GM21423 (cell line): ENCODE measurements around the gene POLR3H.

Experiments
- ATAC-seq: cut with Tn5 transposase; IDR thresholded peaks from one replicate; pipeline ENCODE4 v1.9.1; 2021; ENCODE audit warnings: mild to moderate bottlenecking, moderate library complexity; ENCODE audit not compliant: unreplicated experiment

Gene POLR3H

DNA sequence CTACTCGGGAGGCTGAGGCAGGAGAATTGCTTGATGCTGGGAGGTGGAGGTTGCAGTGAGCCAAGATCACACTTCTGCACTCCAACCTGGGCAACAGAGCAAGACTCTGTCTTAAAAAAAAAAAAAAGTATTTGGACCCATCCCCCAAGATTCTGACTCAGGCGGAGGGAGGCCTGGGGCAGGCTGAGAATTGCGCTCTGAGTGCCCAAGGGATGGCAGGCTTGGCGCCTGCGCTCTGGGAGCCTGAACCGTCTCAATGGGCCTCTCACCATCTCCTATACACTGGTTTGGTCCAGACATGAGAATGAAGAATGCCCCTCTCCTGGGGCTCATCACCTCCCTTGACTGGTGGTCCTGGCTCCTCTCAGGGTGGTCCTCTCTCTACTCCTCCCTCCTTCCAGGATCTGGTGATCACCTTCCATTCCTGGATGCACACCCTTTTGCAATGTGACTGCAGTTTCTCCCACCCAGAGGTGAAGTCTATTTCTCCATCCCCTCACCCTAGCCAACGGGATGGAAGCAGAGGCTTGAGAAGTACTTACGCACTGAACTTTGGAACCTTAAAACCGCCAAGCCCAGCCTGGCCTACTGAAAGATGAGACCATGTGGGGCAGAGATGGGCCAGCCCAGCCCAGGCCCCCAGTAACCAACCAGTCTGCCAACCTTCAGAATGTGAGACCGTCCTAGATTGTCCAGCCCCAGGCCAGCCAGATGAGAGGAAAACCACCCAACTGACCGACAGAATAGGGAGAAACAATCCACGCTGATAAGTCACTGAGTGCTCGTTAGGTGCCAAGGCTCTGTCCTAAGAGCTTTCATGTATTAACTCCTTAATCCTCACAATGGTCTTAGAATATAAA is 4.9 kb downstream of the POLR3H start:
- no peak for ATAC-seq

DNA sequence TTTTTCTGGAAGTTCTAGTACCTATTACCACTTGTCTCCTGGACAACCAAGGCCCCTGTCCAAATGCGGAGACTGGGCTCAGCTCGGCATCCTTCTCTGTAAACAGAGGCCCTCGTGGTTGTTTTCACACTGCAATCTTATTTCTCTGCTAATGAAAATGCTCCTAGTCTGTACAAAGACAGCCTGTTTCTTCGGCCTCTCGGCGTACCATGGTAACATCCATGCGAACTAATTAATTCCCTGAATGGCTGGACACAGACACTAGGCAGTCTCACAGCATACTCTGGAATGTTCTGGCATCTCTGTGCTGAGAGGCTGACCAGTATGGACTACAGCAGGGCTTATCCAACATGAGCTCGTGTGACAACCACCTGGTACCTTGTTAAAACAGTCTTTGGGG is 5.7 kb downstream of the POLR3H start:
- no peak for ATAC-seq

DNA sequence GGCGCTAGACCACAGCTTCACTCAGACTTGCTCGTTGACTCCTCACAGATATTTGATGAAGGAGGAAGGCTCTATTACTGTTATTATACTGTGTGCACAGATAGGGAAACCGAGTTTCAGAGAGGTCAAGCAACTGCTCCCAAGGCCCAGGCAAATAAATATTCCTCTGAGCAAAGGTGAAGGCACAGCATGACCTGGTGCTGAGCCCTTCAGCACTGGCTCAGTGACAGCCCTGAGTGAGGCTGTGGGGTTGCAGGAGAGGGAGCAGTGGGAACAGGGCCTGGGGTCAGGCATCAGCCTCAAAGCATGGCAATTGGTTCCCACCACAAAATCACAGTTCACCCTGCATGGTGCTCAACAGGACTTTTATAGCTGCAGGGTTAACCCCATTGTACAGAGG is 7.1 kb downstream of the POLR3H start:
- ATAC-seq: no peak

DNA sequence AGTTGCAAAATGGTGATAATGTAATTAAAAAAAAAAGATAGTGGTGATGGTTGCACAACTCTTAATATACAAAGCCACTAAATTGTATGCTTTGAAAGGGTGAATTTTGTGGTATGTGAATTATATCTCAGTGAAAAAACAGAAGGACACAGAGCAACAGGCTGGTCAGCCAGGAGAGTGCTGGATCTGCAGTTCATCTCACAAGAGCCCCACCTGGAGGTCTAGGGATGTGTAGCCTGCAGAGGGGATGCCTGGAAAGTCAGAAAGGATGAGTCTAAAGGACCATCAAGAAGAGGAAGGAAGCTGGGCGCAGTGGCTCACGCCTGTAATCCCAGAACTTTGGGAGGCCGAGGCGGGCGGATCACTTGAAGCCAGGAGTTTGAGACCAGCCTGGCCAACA is 9.0 kb downstream of the POLR3H start:
- ATAC-seq: no peak

DNA sequence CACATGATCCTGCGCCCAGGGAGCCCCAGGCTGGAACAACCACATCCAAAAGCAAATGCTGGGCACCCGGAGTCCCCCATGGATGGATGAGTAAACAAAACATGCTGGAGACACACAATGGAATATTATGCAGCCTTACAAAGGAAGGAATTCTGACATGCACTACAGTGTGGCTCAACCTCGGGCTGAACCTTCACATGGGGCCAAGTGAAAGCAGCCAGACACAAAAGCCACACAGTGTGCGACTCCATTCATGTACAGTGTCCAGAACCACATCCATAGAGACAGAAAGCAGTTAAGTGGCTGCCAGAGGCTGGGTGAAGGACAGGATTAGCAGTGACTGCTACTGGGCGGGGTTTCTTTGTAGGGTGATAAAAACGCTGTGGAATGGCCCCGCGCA is 10.1 kb downstream of the POLR3H start:
- no peak for ATAC-seq

DNA sequence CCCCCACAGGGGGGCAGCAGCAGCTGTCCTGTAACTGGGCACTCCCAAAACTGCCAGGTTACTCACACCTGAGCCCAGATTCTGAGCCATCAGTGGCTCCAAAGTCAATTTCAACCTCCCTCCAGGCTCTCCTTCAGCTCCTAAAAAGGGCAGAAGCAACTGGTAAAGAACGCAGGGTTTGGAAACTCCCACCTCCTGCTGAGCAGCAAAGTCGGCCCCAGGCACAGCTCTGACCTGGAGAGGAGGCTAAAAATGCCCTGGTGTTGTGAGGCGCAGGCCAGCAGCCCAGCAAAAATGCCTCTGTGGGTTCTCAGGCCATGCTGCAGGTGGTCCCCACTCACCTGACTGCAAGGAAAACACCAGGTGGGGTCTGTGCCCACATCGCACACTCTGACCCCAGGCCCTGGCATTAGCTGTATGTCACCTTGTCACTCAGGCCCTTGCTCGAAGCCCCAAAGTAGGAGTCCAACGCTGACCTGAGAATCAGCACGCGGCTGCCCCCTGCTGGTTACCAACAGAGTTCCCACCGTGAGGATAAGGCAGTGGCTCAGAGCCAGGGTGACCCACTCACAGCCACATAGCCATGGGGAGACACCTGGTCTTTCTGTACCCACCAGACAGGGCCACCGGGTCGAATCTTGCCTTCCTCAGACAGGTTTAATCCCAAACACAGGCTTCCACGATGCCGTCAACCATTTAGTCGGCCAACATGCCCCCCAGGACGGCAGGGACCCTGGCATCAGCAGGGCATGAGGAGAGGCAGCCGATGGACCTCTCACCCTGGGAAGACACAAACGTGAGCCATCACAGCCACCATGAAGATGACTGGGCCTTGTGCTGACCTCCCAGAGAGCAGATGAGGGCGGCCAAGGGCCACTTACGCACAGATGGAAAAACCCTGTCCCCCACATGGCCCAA is 11.1 kb downstream of the POLR3H start:
- ATAC-seq: no peak

DNA sequence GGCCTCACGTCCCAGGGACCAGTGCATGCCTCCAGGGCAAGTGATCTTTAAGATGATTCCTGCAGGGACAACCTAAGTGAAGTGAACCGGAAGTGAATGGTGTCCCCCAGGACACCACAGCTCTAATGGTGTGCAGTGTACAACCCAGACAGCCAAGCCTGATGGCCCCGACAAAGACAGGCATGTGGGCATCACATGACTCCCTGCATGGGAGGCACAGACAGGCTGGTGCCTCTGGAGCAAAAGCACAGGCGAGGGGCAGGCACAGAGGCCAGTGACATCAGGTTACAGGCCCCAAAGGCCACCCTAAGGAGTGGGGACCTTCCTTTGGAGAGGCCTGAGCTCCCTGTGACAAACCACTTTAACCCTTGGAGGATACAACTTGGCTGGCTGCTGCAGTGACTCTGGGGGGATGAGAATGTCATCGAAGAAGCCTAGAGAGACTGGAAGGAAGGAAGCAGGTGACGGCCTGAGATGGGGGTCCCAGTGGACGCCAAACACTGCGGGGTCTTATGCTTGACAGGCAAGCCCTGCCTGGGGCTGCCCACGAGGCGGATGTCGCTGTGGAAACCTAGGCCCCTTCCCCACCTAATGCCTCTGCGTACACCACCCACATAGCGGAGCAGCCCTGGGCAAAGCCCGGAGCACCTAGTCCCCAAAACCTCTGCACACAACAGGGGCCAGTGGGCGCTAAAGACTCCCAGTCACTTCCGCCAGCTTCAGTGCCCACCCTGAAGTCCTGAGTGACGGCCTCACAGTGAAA is 12.4 kb downstream of the POLR3H start:
- no peak for ATAC-seq

DNA sequence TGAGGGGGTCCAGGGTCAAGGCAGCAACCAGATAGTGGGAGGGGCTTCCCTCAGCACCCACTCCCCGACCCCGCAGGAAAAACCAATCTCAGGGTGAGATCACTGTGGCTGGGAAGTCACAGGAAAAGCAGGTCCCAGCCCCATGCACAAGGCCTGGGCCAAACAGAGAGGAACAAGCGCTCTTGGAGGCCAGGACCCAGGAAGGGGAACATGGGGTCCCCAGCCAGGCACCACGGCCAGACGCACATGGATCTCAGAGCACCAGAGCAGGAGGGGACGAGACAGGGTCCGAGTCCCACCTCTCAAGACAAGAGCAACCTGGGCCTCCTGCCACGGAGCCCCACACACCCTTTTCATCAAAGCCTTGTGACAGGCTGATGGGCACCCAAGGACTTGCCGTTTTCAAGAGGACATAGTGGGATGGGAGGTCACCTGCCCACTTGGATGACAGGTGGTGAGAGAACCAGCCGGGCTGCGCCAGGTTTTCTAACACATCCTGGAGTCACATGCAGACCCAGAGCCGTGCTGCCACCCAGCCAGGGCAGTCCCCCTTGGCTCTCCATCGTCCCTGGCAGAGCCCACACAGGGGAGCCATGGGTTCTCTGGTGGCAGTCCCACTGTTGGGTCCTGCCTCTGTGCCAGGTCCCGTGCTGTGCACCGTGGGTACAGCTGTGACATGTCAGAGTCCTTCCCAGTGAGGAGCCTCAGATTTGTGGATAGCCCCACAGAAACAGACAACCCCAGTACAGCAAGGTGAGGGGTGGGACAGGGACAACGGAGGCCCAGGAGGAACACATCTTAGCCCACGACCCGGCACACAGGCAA is 13.2 kb downstream of the POLR3H start:
- ATAC-seq: no peak

DNA sequence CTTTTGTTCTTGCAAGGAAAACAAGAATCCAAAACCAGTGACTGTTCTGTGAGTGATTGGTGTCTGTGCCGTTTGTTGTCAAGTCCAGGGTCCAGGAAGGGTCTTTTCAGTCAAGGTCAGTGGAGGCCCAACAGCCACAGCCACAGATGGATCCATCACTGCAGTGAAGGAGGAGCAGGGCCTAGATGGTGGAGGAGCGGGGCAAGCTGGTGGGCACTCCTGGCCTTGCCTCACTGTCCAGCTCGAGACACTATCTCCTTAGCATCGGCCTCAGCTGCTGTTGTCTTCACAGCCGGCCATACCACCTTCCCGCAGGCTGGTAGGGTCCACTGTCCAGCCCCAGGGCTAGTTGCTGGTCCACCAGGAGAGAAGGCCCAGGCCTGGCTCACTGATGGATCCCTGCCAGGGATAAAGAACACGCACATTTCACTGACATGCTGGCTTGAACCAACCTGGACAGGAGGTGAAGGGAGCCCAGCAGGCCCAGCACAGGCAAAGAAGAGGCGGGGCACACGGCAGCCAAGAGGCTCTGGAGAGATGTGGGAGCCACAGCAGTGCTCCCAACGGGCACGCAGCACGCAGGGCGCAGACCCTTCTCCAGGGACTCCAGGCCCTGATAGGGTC is 15.2 kb downstream of the POLR3H start:
- no peak for ATAC-seq

DNA sequence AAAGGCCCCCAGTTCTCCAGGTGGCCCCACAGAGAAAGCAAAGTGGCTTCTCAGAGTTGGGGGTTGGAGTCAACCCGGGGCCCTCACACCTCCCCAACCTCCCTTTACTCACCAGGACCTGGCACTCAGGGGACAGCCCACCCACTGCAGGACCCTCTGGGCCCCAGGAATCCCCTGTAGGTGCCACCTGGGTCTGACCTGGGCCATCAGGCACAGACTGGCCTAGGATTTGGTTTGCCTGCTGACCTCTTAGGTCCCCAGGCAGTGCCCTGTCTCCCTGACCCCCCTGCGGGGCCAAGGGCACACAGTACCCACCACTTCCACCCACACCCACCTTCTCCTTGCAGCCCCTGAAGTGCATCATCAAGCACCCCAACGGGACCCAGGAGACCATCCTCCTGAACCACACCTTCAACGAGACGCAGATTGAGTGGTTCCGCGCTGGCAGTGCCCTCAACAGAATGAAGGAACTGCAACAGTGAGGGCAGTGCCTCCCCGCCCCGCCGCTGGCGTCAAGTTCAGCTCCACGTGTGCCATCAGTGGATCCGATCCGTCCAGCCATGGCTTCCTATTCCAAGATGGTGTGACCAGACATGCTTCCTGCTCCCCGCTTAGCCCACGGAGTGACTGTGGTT is 16.0 kb downstream of the POLR3H start:
- no peak for ATAC-seq

DNA sequence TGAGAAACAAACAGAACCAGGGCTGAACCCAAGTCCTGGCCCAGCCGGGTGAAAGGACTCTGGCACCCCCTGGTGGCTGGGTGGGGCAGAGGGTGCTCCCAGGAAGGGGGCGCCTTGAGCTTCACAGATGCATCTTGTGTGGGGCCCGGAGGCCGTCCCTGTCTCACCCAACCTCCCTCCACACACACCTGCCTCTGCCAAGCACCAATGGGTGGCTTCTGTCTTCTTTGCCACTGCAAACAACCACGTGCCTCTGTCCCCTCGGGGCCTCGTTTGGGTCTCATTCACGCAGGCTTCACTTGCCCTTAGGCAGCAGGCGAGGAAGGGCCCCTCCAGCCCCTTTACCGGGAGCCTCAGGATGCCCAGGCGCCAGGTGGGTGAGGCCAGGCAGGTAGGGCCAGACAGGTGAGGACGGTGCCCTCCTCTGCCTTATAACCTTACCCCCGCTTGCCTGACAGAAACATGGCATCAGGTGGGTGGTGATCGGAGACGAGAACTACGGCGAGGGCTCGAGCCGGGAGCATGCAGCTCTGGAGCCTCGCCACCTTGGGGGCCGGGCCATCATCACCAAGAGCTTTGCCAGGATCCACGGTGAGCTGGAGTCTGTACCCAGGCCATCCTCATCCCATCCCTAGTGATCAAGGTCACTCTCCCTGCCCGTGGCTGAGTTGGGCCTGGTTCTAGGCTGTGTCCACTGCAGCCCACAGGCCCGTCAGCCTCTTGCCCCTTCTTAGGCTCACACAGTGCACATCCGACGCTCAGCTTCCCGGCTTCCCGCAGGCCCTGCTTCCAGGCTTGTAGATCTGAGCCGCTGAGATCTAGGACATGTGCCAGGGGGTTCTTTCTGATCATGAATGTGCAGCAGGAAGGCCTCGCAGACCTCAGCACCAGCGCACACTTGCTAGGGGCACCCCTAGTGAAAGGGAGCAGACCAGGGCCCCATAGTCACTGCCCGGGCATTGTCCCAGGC is 17.2 kb downstream of the POLR3H start:
- ATAC-seq: no peak

DNA sequence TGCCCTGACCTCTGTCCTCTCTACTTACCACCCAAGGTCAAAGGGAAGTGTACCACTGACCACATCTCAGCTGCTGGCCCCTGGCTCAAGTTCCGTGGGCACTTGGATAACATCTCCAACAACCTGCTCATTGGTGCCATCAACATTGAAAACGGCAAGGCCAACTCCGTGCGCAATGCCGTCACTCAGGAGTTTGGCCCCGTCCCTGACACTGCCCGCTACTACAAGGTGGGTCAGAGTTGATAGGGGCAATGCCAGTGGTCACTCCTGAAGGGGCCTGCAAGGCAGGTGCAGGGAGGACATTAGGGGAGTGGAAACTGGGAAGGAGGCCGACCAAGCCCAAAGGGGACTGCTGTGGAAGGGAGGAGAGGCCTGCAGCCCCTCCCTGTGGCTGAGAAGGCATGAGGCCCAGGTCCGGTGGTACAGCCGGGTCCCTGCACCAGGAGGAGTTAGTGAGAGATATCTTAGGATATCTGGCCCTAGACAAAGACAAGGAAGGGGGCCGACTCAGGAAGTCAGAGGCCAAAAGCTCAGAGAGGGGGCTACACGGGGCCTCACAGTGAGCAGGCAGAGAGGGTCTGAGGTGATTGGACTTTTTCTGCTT is 17.9 kb downstream of the POLR3H start:
- ATAC-seq: no peak

DNA sequence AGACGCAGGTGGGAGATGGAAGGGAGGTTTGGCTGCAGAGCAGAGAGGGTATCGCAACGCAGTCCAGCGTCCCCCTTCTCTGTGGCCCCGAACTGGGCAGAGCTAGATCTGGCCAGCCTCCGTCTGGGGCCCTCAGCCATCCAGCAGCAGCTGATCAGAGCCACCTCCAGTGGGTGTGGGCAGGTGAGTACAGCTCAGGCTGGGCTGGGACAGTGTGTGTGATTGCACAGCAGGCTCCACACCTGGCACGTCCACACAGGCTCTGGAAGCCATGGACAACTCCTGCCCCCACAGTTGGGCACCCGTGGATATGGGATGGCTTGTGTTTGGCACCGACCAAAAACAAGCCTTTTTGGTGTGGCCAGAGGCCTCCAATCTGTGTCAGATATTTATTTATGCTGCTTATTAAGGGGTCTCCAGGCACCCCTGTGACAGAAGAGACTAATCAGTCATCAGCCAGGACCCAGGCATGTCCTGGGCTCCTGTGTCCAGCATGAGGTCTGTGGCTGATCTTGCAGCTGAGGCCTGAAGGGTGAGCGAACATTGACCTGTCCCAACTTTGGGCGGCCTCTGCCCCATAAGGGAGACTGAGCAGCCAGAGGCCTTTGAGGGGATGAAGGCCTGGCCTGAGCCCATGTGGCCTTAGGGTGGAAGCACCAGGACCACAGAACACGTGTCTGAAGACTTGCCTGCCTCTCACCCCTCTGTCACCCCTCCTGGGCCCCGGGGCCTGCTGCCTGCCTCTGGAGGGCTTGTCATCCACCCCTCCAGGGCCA is 18.6 kb downstream of the POLR3H start:
- no peak for ATAC-seq

DNA sequence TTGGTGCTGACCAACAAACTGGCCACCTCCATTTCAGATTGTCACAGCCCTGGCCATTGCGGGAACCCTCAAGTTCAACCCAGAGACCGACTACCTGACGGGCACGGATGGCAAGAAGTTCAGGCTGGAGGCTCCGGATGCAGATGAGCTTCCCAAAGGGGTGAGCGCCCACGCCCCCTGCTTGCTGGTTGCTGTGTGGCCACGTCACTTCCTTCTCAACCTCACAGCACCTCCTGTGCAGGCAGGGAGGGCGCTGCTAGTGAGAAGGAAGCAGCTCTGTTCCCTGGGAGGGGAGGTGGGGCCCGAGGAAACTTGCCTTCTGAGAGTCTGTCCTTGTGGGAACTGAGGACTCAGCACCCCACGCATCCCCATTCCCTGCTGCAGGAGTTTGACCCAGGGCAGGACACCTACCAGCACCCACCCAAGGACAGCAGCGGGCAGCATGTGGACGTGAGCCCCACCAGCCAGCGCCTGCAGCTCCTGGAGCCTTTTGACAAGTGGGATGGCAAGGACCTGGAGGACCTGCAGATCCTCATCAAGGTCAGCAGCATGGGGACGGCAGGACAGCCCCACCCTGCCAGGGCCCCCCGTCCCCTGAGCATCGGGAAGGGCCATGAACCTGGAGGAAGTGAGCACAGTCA is 19.3 kb downstream of the POLR3H start:
- ATAC-seq: no peak

DNA sequence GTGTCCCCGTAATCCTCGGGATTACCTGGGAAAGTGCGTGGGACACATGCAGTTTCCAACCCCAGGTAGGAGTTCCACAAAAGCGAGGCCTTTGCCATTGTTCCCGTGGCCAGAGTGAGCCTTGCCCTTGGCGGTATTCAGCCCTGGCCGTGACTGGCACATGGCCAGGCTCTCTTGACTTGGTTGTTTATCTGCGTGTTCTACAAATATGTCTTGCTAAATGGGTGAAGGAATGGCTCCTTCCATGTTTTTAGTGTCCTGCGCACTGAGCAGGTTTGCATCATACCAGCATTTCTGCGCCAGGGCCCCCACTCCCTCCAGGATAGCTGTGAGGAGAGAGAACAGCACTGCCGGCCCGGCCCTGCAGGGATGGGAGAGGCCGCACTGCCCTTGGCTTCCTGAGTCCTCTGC is 20.0 kb downstream of the POLR3H start:
- ATAC-seq: no peak

DNA sequence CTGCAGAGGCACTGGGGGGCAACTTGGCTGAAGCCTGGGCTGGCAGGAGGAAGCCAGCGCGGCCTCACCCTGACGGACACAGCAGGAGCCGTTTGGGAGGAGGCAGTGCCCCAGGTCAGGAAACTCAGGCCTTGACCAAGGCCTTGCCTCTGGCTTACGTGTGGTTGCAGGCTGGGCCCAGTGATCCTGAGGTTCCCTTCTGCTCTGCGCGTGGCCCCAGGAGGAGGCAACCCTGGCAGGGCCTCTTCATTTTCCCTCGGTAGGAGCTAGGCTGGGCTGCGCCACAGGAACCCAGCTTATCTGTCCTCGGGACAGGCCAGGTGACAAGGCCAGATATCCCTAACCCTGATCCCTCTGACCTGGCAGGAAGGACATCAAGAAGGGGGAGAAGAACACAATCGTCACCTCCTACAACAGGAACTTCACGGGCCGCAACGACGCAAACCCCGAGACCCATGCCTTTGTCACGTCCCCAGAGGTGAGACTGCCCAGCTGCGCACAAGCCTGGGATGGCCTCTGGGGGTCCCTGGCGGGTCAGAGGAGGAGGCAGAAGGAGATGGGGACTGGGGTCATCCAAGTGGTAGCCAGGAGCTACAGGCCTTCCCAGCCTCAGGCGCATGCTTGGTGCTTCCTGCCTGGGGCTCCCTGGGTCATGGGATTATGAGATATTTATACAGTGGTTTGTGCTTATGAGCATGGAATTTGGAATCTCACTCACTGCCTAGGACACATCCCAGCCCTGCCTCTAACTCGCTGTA is 20.6 kb downstream of the POLR3H start:
- ATAC-seq: no peak
